ENCODE results near the gene FKBP1B.

- TF ChIP-seq CTCF (IDR thresholded peaks at IDR 0.05): no peak
- TF ChIP-seq POLR2A (IDR thresholded peaks at IDR 0.05): no peak
- TF ChIP-seq POLR2AphosphoS5 (IDR thresholded peaks at IDR 0.05): no peak
- no peak for TF ChIP-seq EP300 (IDR thresholded peaks at IDR 0.05)
These were observed 27.1 kb upstream of the FKBP1B start for GRCh38 chr2:24022324-24022974.

Measured in upper lobe of left lung (tissue), 4 donors.